GM19351 (cell line): Measurements from ENCODE around the gene XYLT1.

Experiments used
- ATAC-seq: cut with Tn5 transposase; IDR thresholded peaks from one replicate; pipeline ENCODE4 v1.9.1; 2021; ENCODE audit warnings: mild to moderate bottlenecking, moderate library complexity; ENCODE audit not compliant: unreplicated experiment

XYLT1 gene

DNA sequence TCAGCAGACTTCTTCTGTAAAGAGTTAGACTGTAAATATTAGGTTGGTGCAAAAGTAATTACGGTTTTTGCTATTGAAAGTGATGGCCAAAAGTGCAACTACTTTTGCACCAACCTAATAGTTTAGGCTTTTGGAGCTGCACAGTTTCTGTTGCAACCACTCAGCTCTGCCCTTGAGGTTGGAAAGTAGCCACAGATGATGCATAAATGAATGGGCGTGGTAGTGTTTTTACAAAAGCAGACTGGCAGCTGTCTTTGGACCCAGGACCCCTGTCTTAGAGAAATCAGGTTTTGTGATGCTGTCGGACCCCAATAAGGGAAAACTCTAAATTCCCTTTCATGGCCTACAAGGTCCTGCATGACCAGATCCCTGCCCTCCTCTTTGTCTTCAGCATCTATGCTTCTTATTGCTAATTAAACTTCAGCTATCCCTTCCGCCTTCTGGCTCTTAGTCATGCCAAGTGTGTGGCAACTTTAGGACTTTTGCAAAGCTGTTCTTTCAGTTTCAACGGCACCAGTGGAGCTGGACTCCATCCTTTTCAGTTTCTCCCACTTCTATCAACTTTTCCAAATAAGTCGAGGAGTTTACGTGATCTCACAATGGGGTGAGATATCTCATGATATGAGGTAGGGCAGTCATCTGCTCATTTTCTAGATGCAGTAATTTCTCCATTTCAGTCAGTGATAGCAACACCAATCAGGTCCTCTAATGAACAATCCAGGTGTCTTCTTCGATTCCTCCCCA is 232.3 kb downstream of the XYLT1 start:
- ATAC-seq: no peak

DNA sequence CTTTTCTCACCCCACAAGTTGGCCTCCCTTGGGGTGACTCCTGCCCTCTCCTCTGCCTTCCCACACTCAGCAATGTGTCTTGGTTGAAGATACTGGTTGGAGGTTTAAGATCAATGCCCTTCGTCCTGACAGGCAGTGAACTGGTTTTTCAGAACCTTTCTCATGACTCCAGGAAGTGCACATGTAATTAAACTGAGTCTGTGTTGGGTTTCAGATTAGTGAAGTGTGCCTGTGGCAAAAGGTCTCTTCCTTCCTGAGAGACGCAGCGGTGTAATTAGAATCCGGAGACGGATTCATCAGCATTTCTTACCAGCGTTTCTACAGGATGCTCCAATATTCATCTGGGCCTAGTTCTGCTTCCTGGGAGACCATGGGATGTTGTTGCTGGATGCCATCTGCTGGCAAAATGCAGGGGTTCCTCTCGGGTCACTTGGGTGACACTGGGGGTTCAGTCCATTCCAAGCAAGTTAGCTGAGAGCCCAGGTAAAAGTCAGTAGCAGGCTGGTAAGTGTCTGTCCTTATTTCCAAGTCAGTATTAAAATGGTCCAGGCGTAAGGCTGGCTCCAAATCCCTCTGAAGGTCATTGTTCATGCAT is 233.3 kb downstream of the XYLT1 start:
- ATAC-seq: no peak

DNA sequence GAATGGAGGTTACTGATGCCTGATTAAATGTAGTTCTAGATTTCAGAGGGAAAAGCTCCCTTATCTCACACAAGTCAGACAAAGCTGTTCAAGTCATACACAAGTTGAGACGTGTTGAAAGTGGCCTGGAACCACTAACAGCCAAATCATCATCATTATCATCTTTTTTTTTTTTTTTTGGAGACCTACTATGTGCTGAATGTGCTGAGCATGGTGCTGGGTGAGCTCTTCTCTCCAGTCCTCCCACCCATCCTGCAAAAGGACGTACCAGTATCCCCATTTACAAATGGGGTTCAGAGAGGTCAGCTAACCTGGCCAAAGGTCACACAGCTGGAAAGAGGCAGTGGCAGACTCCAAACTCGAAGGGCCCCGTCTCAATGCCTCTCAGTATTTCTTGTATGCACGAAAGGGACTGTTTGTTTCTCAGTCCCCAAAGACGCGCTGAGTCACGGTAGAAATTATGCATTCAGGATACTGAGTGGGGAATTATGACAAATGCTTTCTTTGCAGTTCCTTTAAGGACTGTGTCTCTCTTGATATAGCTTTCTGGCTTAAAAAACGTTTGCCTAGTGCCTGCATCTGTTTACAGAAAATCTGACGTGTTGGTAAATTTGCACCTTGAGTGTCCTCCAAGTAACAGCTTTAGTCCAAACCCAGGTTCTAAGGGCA is 235.5 kb downstream of the XYLT1 start:
- ATAC-seq: no peak

DNA sequence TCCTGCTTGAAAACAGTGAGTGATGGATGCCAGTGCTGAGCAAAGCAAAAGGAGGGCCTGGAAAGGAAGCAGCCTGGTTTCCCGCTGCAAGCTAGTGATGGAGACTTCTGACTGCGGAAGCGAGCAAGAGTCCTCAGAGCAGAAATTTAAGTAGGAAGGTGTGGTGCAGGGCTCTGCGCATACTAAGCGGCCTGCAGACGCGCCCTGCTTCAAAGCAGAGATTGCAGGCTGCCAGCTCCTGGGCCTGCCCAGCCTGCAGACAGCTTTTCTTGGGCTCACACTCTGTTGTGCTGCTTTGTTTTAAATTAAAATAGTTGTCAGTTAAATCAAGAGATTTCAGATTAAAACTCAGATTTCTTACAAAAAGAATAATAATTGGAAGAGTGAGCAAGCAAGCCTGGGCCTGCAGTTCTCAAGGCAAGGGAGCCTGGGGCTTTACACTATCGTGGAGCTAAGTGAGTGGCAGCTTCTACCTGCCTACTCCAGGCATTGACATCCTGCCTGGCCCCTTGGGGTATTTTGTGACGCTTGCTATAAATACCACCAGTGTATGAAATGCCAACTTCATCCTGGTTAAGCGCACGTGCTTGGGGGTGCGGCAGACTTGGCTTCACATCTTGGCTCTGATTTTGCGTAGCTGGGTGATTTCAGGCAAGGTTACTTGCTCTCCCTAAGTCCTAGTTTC is 237.3 kb downstream of the XYLT1 start:
- no peak for ATAC-seq

DNA sequence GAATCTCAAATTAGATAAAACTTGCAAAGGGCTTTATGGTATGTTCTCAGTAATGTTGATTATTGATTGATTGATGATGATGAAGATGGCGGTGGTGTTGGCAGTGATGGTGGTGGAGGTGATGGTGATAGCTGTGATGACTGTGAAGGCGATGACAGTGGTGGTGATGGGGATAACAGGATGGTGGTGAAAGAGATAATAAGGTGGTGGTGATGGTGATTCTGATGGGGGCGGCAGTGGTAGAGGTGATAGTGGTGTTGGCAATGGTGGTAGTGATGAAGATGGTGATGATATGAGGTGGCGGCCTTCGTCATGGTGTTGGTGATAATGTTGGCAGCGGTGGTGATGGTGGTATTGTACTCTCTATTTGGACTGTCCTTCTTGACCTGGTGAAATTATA is 238.3 kb downstream of the XYLT1 start:
- ATAC-seq: no peak

DNA sequence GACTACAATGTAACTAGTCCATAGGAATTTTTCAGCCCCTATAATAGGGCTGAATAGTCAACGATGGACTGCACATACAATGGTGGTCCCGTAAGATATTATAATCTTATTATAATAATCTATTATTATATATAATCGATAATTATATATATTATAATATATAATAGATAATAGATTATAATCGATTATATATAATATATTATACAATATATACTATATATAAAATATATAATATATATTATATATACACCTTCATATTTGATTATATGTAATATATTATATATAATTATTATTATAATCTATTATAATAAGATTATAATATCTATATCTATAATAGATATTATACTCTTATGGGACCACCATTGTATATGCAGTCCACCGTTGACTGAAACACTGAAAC is 238.8 kb downstream of the XYLT1 start:
- ATAC-seq: no peak

DNA sequence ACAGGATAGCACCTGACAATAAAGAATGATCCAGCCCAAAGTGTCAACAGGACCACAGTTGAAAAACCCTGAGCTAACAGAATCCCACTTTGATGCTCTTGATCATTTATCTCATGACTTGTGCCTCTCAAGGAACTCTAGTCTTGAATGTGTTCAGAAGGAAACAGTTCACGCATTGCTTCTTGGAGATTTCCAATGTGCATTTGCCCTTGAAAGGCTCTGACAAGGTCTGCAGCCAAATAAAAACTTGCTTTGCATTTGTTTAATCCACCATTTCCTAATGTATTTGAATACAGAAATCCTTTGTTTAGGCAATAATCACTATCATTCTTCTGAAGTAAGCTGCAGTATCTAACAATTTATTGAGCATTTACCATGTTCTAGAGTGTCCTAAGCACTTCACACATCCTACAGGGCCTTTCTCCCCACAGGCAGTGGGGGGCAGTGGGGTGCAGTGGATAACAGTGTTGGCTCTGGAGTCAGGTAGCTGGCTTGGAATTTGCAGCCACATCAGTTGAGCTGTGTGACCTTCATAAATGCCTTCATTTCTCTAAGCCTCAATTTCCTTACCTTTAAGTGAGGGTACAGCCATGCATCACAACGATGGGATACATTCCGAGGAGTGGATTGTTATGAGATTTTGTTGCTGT is 239.7 kb downstream of the XYLT1 start:
- no peak for ATAC-seq

DNA sequence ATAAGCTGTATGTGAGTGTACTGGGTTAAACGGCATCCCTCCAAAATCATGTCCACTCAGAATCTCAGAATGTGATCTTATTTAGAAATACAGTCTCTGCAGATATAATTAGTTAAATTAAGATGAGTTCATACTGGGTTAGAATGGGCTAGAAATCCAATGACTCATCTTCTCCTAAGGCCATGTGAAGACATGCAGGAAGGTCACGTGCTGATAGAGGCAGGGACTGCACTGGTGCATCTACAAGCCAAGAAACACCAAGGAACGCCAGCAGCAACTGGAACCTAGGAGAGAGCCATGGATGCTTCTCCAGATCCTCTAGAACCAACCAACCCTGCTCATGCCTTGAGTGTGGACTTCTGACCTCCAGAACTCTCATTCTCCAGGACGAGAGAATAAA is 241.0 kb downstream of the XYLT1 start:
- no peak for ATAC-seq

DNA sequence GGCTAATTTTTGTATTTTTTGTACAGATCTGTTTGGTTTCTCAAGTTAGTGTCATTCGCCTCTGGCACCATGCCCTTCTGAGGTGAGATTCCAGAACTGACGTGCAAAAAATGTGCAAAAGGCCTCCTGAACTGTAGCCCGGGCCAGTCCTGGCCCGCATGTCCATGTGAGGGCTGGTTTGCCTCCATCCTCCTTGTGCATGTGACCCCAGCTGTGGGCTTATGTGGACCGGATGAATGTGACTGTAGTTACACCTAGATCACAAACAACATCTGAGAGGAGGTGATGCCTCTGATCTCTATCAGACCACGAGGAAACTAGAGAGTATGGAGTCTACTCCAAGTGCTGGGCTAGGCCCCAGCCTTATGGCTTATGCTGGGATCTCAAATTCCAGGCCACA is 241.6 kb downstream of the XYLT1 start:
- ATAC-seq: no peak

DNA sequence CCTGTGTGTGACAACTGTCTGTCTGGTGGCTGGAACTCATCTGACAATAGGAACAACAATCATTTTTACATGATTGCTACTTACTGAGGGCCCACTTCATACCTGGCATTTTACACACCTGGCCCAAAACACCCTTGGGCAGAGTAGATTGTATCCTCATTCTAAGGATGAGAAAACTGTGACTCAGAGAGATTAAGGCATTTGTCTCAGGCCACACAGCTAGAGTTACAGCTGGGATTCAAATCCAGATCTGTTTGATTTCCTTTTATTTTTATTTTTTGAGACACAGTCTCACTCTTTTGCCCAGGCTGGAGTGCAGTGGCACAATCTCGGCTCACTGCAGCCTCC is 242.1 kb downstream of the XYLT1 start:
- ATAC-seq: no peak

DNA sequence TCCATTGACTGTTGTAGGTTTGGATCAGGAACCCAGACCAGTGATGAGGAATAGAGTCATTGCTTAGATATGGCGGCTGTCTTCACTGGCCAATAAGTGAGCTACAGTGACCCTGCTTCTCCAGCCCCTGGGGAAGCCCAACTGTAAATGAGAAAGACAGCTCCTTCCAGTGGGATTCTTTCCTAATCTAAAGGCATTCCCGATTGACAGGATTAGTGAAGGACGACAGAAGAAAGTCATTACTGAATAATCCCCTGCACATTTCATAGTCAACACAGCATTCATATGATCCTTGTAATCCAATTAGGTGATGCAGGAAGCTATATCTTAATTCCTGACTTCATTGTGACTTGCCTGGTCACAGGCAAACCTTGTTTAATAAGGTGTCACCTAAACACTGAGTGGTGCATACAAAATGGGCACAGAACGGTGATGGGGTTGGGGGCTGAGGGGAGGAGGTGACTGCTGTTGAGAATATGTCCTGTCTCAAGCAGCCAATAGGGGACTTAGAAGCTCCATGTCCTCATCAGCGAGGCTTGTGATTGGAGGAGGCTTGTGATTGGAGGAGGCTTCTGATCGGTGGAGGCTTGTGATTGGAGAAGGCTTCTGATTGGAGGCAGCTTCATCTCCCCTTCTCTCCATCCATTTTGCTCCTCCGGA is 242.6 kb downstream of the XYLT1 start:
- no peak for ATAC-seq

DNA sequence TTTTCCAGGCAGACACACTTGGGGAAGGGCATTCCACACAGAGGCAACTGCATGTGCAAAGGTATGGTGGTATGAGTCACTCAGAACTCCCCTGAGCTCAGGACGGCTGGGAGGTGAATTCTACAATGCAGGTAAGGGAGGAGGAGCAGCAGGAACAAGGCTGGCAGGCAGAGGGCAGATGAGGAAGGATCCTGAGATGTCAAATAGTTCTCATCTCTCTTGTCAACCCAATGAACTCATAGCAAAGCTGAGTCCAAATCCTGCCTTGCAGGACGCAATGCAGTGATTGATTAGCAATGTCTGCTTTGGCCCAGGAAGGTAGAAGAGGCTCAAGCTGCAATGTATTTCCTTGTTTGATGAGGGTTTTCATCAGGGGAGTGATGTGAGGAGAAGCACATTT is 243.5 kb downstream of the XYLT1 start:
- ATAC-seq: no peak

DNA sequence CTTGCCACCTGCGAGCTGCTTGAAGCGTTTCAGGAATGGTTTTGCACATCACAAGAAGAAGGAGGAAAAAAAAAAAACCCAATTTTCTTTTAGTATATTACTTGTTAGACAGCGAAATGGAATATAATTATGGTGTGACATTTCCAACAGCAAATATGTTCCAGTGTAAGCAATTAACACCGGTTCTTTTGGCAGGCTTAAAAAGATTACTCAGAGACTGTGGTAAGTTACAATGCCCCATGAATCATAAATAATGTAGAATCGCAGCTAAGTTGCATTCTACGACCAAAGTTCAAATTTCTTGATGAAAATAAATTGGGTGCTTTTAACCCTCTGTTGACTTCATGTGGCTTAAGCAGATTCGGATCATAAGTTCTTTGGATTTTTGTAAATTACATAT is 245.2 kb downstream of the XYLT1 start:
- no peak for ATAC-seq

DNA sequence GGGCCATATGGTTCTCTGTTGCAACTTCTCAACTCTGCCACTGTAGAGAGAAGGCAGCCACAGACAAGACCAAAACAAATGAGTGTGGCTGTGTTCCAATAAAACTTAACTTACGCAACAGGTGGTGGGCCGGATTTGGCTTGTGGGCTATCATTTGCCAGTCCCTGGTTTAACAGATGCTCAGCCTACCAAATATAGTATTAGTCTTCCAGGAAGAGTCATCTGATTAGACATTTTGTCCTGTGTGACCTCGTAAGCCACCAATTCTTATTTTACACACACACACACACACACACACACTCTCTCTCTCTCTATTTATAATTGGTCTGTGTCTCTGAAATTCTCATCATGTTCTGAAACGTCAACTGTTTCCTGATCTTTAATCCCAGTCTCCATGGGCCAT is 245.9 kb downstream of the XYLT1 start:
- no peak for ATAC-seq

DNA sequence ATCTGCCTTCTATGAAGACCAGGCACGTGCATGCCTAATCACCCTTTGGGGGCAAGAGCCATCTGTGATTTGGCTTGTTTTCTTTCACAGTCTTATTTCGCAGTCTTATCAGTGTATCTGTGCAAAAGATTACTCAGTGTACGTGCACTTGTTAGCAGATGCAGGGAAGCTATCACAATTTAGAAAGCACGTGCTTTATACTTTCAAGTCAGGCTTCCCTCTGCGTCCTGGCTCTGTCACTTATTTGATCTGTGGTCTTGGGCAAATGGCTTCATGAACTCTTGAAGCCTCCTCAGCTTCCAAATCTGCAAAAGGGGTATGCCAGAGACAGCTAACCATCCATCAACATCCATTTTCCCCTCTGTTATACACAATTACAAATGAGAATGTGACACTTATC is 246.4 kb downstream of the XYLT1 start:
- no peak for ATAC-seq

DNA sequence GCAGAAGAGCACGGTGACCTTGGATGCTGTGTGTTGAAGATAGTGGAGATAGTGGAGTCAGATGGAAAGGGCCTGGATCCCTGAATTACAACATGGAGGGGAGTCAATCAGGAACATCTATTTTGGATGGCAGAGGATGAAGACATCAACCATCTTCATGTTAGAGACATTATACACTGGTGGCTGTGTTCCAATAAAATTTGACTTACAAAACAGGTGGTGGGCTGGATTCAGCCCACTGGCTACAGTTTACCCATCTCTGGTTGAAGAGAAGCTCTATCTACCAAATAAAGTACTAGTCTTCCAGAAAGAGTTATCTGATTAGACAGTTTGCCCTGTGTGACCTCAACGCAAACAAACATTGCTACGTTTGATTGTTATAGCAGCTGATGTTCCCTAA is 247.2 kb downstream of the XYLT1 start:
- no peak for ATAC-seq

DNA sequence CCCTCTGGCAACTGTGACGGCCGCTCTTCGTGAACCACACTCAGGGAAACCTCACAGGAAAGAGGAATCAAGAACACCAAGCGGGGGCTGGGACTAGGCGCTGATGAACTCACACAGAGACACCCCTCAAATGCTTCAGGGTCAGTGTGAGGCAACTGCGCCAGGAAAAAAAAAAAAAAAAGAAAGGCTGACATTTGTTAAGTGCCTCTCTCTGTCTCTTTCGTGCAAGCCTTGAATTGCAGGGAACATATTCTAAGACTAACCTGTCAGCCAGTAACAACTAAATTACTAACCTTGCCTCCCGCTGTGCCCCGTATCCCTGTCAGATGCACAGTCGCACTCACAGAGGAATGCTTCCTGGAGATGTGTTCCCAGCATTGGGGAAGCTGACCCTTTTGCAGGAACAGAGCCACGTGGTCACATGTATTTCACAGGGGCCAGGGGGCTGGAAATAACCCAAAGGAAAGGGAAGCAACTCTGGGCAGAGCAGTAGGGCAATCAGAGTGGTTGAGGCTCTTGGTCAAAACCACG is 247.8 kb downstream of the XYLT1 start:
- no peak for ATAC-seq

DNA sequence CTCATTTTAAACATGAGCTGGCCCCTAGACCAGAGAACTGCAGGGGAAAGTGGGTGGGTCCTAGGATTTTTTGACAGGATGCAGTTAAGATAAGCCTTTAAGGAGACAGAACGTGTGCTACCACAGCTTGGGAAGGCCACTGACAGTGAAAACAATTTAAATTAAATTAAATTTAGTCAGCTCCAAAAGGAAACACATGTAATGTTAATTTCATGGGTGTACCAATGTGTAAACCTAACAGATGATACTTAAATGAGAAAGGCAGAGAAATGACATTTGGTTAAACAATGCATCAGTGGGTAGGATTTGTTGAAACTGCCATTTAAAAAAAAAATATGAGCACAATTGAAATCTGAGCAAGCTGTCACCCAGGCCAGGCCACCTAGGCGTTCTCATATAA is 250.8 kb downstream of the XYLT1 start:
- ATAC-seq: no peak

DNA sequence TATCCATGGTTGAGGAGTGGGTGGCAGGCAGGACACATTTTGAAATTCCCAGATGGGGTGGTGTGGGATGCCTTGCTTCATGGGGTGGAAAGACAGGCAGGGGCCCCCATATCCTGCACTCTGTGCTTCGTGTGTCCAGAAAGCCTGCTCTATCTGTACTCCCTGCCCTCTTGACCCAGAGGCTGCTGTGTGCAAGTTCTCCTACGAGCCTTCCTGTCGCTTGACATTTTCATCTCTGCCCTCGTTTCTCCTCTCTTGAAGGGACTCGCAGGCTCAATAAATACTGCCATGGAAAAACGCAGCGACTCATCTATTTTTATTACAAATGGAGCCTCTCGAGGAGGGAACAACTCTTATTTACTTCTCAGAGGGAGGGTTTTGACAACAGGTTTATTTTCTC is 254.8 kb downstream of the XYLT1 start:
- ATAC-seq: no peak

DNA sequence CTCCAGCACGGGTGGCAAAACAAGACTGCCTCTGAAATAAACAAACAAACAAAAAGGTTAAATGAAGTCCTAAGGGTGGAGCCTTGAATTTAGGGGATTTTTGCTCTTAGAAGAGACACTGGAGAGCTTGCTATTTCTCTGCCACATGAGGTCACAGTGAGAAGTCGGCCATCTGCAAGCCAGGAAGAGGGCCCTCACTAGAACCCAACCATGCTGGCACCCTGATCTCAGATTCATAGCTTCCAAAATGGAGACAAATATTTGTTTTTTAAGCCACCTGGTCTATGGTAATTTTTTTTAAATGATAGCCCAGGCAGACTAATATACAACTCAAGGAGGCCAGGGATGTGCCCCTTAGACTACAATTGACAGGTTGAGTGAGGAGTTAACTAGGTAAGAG is 255.5 kb downstream of the XYLT1 start:
- no peak for ATAC-seq

DNA sequence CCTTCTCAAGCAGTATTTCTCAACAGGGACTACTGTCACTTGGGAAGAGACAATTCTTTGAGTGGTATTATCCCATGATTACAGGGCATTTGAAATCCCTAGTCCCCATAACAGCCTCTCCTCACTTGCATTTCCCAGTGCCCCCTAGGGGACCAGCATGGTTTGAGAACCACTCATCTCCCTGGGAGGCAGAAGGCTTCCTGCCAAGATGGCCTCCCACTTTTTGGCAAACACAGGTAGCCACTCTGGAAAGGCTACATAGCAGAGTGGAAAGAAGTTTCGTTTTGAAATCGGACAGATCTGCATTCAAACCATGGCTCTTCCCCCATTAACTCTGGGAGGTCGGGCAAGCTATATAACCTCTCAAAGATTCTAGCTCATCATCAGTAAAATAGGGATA is 256.8 kb downstream of the XYLT1 start:
- no peak for ATAC-seq
